C4-2B (cell line): ENCODE data around the gene AP1S1.

ENCODE experiments used
- CTCF ChIP-seq: fragments of 450-650 bp; conservative IDR thresholded peaks from 2 replicates; pipeline ENCODE4 v1.5.1; 2017; ENCODE audit warnings: mild to moderate bottlenecking
- ZFX ChIP-seq: fragments of 450-650 bp; IDR thresholded peaks from 2 replicates; pipeline ENCODE4 v1.6.1; 2017

GRCh38 chr7:101134399-101134980, 19.8 kb upstream of the AP1S1 start:
- TF ChIP-seq CTCF (no peak), ZFX (no peak)
